NCI-H524 treated with DMSO at 0.1 percent for 48 hours (cell line): ENCODE data around the gene CCDC43.
"Not testable (repeated sequence)": the region's sequence is repeated elsewhere in the genome, so short reads cannot be mapped to it uniquely, and the experiment has no call there.

Source experiments
- DNase-seq: peaks from one replicate; lab custom pipeline; 2025; lab: John Stamatoyannopoulos, UW

The CCDC43 gene

DNA sequence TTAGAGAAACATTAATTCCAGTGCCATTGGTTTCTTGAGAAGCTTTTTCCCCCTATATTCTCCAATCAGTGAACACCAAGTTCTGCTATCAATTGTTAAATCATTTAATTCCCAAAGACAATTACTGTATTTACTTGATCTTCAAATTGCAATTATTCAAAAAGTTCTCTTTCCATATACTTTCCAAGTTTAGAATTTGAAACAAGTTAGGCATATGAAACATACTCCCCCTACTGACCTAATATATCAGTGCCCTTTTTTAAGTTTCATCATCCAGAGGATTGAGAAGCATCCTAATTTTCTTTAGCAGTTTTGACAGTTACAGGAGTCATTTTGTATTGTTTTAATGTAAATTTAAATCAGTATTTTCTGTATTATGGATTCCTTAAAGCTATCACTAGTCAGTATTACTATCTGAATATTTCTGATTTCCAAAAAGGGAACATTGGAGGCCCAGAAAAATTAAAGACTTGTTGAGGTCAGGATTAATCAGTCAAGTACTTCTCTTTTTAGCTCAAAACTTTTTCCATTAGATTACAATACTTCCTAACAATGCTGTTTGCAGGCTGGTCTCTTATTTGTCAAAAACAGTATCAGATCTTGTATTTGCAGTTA is 17.0 kb downstream of the CCDC43 start:
- no peak for DNase-seq

DNA sequence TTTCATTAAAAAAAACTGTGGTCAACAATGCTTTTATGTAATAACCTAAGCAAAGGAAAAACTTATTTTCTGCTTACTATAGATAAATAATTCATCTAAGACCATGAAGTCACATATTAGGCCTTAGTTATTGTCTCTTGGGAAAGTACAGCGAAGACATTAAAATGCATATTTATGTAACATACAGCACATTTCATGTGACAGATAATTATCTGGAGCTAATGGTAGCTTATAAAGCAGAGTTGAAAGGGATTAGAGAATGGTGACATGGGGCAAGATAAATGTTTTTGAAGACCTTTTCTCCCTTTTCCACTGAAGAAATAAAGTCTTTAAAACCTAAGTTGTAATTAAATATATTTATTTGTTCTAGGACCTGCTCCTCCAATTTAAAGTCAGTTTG is 23.6 kb downstream of the CCDC43 start:
- no peak for DNase-seq

DNA sequence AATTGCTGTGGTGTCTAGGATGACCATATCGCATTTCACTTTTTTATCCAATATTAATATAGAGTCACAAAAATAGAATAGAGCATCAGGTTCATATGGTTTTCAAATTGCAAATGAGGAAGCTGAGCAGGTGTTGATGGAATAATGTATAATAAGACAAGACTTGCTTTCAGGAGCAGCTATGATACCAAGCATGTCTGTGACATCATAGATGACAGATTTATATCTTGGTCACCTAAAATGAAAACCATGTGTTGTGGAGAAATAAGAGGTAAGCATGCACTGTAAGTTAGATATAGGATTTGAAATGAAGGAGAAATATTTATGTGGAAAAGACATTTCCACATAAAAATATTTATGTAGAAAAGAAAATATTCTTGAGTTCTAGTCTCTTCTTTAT is 24.7 kb downstream of the CCDC43 start:
- DNase-seq = no peak

DNA sequence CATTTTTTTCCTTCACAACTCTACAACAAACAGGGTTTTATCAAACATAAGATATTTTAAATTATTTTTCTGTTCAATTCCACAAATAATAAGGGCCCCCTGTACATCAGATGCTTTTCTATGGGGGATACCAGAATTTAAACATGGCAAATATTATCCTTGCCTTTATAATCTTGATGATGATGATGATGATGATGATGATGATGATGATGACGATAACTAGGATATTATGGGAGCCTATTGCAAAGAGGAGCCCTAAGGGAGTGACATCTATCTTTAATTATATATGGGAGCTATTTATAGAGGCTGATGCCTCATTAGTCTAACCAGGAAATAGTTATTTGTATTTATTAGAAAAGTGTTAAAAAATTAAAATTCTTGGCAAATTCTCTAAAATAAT is 26.5 kb downstream of the CCDC43 start:
- no peak for DNase-seq

DNA sequence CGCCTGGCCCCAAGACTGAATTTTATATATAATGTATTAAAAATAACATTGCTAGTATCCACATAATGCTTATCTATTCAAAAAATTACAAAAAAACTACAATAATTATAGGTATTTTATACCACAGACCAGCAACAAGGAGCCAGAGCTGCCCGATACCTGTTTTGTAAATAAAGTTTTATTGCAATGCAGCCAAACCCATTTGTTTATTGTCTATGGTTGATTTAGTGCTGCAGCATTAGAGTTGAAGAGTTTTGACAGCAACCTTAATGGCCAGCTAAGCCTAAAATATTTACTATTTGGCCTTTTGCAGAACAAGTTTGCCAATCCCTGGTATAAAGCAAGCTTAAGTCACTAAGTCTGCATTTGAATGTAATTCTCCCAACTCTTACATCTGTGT is 27.7 kb downstream of the CCDC43 start:
- no peak for DNase-seq

DNA sequence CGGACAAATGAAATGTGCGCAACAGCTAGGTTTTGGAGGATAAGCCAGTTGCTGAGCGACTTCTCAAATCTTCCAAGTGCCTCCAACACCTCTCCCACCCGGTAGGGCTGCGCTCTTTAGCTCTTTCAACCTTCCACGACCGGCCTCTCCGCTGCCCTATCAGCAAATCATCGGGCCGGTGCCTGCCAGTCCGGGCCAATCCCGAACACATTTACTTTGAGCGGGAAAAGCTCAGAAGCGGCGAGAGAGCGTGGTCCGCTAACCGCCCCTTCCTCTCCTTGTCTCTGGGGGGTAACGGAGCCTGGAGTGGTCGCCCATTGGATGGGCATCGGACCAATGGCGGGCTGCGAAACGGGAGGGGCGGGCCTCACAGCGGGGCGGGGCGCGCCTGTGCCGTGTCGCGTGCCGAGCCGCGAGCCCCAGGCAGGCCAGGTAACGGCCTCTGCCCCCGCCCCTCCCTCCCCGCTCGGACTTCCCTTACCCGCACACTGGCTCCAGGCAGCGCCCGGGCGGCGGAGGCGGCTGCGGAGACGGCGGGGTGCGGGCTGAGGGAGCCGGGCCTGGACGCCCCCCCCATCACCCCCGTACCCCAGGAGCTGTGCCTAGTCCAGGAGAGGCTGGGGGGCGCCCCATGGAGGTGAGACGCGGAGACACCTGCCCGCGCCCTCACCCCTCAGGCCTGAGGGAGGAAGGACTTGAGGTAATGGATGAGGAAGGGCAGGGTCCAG is 33.4 kb downstream of the CCDC43 start, which contains the start of gene MEIOC:
Gene MEIOC, plus strand, starts transcription at position 486 of the 728 bp plus-strand sequence. Its CDS starts 146 bp downstream, at position 632.
- peak; percentile 51 for DNase-seq

DNA sequence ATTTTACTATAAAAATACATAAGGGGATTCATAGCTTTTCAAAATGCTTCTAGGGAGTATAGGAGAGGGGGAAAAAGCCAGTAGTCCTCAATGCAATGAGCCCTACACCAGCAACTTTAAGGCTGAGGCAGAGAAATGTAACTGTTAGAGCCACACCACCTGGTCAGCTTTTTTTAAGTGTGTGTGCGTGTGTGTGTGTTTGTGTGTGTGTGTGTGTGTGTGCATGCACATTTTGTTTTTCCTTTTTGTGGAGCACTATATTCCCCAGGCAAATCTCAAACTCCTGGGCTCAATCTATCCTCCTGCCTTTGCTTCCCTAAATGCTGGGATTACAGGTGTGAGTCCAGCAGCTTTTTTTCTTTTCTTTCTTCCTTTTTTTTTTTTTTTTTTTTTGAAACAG is 35.6 kb downstream of the CCDC43 start:
- DNase-seq = no peak

DNA sequence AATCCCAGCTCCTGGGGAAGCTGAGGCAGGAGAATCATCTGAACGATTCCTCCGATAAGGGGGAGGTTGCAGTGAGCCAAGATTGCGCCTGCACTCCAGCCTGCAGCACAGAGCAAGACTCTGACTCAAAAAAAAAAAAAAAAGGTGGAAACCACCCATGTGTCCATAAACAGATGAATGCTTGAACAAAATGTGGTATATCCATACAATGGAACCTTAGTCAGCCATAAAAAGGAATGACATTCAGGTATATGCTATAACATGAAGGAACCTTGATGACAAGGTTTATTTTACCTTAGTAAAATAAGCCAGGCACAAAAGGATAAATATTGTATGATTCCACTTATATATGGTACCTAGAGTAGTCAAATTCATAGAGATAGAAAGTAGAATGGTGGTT is 36.2 kb downstream of the CCDC43 start:
- no peak for DNase-seq

DNA sequence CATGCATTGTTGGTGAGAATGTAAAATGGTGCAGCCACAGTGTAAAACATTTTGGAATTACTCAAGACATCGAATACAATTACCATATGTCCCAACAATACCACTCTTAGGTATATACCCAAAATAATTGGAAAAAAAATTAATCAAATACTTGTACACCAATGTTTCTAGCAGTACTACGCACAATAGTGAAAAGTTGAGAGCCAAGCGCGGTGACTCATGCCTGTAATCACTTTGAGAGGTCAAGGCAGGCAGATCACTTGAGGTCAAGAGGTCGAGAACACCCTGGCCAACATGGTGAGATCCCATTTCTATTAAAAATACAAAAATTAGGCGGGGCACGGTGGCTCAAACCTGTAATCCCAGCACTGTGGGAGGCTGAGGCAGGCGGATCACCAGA is 36.8 kb downstream of the CCDC43 start:
- no peak for DNase-seq

DNA sequence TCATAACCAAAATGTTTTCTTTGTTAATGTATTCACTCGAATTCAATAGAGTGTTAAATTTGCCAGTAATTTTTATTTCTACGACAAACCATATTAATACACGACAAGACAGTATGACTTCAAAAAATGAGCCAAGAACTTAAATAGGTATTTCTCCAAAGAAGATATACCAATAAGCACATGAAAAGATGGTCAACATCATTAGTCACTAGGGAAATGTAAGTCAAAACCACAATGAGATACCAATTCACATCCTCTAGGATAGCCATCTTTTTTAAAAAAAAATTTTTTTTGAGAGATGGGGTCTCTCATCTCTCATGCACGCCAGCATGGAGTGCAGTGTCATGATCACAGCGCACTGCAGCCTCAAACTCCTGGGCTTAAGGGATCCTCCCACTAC is 38.3 kb downstream of the CCDC43 start:
- DNase-seq = no peak

DNA sequence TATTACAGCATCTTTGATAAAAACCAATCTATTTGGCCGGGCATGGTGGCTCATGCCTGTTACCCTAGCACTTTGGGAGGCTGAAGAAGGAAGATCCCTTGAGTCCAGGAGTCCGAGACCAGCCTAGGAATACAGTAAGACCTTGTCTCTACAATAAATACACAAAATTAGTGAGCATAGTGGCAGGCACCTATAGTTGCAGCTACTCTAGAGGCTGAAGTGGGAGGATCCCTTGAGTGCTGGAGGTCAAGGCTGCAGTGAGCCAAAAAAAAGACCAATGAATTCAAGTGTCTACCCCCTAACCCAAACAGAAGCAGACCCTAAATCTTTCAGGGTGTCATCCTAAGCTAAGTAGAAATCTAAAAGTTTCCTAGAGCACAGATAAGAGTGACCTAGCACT is 40.6 kb downstream of the CCDC43 start:
- no peak for DNase-seq

DNA sequence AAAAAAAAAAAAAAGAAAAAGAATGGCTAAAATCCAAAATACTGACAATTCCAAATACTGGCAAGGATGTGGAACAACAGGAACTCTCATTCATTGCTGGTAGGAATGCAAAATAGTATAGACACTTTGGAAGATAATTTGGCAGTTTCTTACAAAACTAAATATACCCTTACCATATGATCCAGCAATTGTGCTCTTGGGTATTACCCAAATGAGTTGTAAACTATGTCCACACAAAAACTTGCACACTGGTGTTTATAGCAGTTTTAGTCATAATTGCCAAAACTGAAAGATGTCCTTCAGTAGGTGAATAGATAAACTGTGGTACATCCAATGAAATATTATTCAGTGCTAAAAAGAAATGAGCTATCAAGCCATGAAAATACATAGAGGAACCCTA is 41.8 kb downstream of the CCDC43 start:
- no peak for DNase-seq

DNA sequence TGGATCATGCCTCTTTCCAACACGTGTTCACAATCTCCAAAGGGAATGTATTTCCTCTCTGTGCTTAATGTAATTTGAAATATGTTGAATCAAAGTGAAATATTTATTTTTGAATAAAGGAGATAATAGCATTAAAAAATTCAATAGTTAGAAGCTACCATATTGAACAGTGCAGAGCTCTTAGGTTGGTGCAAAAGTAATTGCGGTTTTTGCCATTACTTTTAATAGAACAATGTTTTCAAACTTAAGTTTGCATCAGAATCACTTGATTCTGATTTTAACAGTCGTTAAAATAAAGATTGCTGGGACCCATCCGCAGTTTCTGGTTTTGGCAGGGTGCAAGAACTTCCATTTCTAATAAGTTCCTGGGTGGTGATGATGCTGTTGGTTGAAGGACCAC is 43.3 kb downstream of the CCDC43 start:
- no peak for DNase-seq

DNA sequence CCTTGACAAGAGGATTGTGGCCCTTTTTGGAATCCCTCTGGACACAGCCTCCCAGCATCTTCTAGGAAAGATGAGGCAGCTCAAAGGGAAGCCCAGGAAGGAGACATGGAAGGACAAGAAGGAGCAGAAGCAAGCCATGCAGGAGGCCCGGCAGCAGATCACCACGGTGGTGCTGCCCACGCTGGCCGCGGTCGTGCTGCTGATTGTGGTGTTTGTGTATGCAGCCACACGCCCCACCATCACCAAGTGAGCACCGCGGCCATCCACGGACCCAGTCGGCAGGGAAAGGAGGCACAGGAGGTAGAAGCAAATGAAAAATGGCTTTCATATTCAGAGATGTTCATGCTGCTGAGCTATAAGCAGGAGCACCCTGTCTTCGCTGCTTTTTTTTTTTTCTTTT is 44.2 kb downstream of the CCDC43 start:
- DNase-seq = no peak

DNA sequence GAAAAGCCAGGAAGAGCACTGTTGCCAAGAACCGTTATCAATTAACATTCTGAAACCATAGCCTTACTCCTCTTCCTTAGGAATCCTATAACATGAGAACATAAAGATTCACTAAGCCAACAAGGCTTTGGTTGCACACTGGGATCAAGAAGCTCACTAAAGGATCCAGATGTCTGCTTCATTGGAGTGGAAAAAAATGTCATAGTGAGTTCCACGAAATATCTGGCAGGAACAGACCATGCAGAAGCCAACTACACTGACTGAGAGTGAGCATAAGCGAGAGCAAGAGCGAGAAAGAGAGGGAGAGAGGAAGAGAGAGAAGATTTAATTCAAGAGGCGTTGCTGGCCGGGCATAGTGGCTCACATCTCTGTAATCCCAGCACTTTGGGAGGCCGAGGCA is 46.7 kb downstream of the CCDC43 start:
- DNase-seq = no peak

DNA sequence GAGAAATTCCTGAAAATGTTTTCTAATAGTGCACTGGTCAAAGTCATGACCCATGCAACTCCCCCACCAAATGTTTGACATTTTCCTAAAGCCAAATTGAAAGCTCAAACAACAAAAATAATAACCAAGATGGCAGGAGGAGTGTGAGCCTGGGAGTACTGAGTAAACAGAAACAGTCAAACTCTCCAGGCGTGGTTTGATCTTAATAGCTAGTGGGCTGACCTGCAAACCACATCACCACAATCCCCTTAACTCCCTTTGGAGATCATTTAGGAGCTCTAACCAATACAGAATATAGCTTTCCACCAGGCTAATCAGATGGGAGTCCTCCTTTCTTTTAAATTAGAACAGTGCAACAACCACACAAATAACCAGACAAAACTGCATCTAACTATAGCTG is 52.5 kb downstream of the CCDC43 start:
- no peak for DNase-seq

DNA sequence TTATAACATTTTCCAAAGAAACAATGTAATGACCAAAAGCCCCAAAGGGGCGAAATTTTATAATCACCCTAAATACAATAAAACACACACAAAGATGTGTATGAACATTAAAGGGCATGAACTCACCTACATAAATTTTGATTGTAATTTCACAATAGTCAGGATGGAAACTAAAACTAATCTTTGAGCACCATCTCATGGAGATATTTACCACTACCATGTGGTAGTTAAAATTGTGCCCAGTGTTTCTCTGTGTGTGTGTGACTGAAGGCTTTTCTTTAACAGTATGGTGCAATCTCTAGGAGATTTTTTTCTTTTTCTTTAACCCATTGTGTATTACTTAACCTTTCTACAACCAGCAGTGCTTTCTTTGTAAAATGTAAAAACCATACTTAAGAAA is 53.0 kb downstream of the CCDC43 start:
- no peak for DNase-seq

DNA sequence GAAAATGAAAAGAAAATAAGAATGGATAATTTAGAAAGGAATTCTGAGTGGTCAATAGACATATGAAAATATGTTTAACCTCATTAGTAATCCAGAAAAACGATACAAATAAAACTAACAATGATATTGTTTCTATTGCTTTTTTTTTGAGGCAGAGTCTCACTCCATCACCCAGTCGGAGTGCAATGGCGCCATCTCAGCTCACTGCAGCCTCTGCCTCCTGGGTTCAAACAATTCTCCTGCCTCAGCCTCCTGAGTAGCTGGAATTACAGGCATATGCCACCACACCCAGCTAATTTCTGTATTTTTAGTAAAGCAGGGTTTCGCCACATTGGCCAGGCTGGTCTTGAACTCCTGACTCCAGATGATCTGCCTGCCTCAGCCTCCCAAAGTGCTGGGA is 55.2 kb downstream of the CCDC43 start:
- DNase-seq = not testable (repeated sequence)

DNA sequence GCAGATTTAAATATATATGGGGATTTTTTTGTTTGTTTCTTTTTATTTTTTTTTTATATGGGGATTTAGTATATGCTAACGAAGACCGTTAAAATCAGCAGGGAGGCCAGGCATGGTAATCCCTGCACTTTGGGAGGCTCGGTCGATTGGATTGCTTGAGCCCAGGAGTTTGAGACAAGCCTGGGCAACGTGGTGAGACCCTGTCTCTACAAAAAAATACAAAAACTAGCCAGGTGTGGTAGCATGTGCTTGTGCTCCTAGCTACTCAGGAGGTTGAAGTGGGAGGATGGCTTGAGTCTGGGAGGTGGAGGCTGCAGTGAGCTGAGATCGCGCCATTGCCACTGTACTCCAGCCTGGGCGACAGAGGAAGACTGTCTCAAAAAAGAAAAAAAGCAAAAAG is 55.6 kb downstream of the CCDC43 start:
- no peak for DNase-seq

DNA sequence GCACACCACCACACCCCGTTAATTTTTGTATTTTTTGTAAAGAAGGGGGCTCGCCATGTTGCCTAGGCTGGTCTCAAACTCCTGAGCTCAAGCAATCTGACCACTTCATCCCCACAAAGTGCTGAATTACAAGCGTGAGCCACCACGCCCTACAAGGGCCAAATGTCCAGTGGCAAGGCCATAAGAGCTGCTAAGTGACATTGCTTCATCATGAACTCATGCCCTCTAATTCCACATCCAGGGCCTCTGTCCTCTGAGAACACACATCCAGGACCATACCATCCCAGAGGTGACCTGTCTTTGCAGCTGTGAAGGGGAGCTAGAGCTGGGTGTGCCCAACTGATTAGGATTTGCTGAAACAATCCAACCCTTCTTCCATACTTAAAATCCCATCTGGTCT is 58.9 kb downstream of the CCDC43 start:
- DNase-seq = no peak

DNA sequence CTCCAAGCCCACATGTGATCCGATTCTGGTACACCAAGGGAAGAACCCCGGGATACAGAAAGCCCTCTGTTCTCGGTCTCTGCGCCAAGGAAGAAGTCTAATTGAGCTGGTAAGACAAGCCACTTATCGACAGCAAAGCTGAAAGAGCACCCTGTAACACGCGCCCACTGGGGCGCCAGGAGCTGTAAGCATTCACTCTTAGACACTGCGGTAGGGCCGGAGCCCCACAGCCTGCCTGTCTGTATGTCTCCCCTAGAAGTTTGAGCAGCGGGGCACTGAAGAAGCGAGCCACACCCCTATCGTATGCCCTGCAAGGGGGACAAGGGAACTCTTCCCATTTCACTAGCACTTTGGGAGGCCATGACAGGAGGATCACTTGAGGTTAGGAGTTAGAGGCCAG is 60.3 kb downstream of the CCDC43 start:
- no peak for DNase-seq

DNA sequence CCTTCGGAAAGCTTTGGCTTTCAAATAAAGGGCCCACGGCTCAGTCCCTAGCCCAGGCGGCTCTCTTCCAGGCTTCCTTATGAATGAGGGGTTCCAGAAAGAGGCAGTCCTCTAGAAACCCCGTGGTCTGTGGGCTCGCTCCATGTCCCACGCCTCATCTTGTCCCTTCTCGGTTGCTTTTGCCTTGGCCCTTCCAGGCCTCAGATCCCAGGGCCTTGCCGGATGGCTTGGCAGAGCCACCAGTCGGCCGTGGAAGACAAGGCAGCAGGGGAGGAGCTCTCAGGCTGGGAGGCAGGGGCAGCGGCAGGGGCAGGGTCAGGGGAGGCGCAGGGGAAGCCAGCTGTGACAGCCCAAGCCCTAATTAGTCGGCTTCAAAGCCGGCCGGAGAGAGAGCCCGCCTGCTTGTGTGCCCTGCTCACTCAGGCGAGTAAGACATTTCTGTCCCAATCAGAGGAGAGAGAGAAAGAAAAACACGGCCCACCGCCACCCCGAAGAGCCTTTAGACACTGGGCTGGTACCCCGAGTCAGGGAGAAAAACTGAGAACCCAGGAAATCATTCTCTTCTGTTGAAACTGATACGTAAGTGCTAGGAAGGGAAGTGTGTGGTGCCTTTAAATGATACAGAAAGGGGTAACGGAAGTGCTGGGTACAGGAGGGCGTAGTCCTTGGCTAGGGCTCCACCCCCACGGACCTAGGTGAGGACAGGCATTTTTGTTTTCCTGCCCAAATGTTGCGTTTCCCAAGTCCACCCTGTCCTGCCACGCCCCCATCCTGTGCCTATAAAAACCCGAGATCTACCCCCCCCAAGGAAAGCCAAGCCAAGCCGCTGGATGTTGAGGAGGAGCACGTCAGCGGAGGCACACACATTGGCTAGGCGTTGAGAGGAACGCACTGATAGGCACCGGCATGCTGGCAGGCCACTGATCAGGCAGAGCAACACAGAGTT is 61.1 kb downstream of the CCDC43 start:
- DNase-seq = peak; percentile 53
